Endodermal cell (in vitro differentiated cells): Measurements from ENCODE around the gene TSPAN11. TPM values are rescaled to one million over a fixed set of nuclear protein-coding genes. Genes with fewer than 3 reads are reported as not detected.

Experiments
- DNase-seq: peaks from one replicate; pipeline ENCODE4 v3.0.0-alpha.2; 2017
- H3K27ac ChIP-seq: 2 replicates; pipeline ENCODE4 v1.5.1; 2013; ENCODE audit warnings: mild to moderate bottlenecking, low read depth, low read length, moderate library complexity
- H3K27me3 ChIP-seq: 2 replicates; pipeline ENCODE4 v1.6.1; 2013; ENCODE audit warnings: mild to moderate bottlenecking, low read length, moderate library complexity; ENCODE audit not compliant: insufficient read depth, control insufficient read depth, poor library complexity, severe bottlenecking
- H3K36me3 ChIP-seq: 2 replicates; pipeline ENCODE4 v1.7.0; 2013; ENCODE audit warnings: mild to moderate bottlenecking, low read length, moderate library complexity; ENCODE audit not compliant: control insufficient read depth, insufficient read depth
- H3K4me1 ChIP-seq: one replicate; pipeline ENCODE4 v1.7.0; 2013; ENCODE audit warnings: low read length; ENCODE audit not compliant: control insufficient read depth, insufficient read depth
- H3K4me3 ChIP-seq: 2 replicates; pipeline ENCODE4 v1.5.1; 2013; ENCODE audit warnings: mild to moderate bottlenecking, low read length, moderate library complexity
- H3K9ac ChIP-seq: 2 replicates; pipeline ENCODE4 v1.6.1; 2013; ENCODE audit warnings: mild to moderate bottlenecking, low read length, moderate library complexity; ENCODE audit not compliant: poor library complexity, severe bottlenecking; ENCODE audit errors: extremely low read depth
- H3K9me3 ChIP-seq: 2 replicates; pipeline ENCODE4 v1.6.1; 2013; ENCODE audit warnings: mild to moderate bottlenecking, low read length, moderate library complexity; ENCODE audit not compliant: control insufficient read depth
- H3K27ac Mint-ChIP-seq: 2 replicates; pipeline ENCODE4 v1.8.0; 2020; ENCODE audit warnings: mixed read lengths
- H3K27me3 Mint-ChIP-seq: 2 replicates; pipeline ENCODE4 v1.8.0; 2021; ENCODE audit warnings: mild to moderate bottlenecking, mixed read lengths; ENCODE audit not compliant: insufficient read depth
- H3K36me3 Mint-ChIP-seq: 2 replicates; pipeline ENCODE4 v1.8.0; 2020; ENCODE audit warnings: low read depth, mixed read lengths
- H3K4me1 Mint-ChIP-seq: 2 replicates; pipeline ENCODE4 v1.8.0; 2020; ENCODE audit warnings: mixed read lengths
- H3K4me3 Mint-ChIP-seq: 2 replicates; pipeline ENCODE4 v1.8.0; 2020; ENCODE audit warnings: mild to moderate bottlenecking, moderate library complexity, mixed read lengths
- H3K9me3 Mint-ChIP-seq: 2 replicates; pipeline ENCODE4 v1.8.0; 2020; ENCODE audit warnings: mild to moderate bottlenecking, mixed read lengths
- CTCF ChIP-seq: fragments of 200-600 bp; sonication (generic); conservative IDR thresholded peaks from 2 replicates; pipeline ENCODE4 v1.5.0; 2021; ENCODE audit warnings: antibody characterized with exemption, mild to moderate bottlenecking
- WGBS, 2 experiments: methylation state at CpG; one replicate each; pipeline versions ENCODE4 v1.1.5 to v1.1.7; 2013; ENCODE audit warnings: missing lambda C conversion rate in 2 of 2, mixed read lengths in 1 of 2; ENCODE audit not compliant: insufficient coverage in 1 of 2, insufficient read length in 1 of 2; 5-methylcytosine and 5-hydroxymethylcytosine counted together
- total RNA-seq, 2 donors: library from RNA; stranded (reverse); fragmentation: NEBNext Ultra II Directional in 1 of 2; extraction: Animal tissue kit (Norgen Biotek cat#: 25700) in 1 of 2; gene quantifications; 2 replicates in 1 of 2; 3 replicates in 1 of 2; pipeline ENCODE4 v1.2.1, GENCODE V29; 2021

The TSPAN11 gene
- total RNA-seq, 2 donors from 2014 or later = 0.20 to 3.6 TPM

DNA sequence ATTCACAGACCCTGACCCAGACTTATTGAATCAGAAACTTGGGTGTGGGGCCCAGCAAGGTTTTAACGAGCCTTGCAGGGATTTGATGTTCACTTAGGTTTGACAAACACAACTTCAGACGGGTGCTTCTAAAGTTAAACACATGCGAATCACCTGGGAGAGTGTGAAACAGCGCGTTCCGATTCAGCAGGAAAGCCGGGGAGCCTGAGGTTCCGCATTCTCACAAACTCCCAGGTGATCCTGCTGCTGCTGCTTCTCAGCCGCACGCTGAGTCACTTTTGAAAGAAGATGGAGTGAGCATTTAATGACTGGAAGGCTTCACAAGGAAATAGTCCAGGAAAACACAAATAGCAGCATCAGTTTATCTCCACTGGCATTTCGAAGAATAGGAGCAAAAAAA is 102.9 kb downstream of the TSPAN11 start:
- peak; percentile 77 for DNase-seq
- Histone ChIP-seq H3K36me3 (peaks cover 4% of the 10 kb centered on the region), H3K9me3 (peaks cover 19% of the 10 kb centered on the region), H3K4me3 (no peak overlapping the region), H3K9ac (no peak overlapping the region), H3K4me1 (peaks cover 8% of the 10 kb centered on the region), H3K27me3 (no peaks in the 10 kb centered on the region), H3K27ac (no peak overlapping the region)
- TF ChIP-seq CTCF = no peak
- peaks cover 27% of the 10 kb centered on the region for H3K9me3 Mint-ChIP-seq
- peaks cover 35% of the 10 kb centered on the region for H3K4me1 Mint-ChIP-seq
- H3K36me3 Mint-ChIP-seq = peaks cover 6% of the 10 kb centered on the region
- no peak overlapping the region for H3K27ac Mint-ChIP-seq
- H3K4me3 Mint-ChIP-seq = no peak overlapping the region
- peaks cover 9% of the 10 kb centered on the region for H3K27me3 Mint-ChIP-seq
- whole genome bisulfite sequencing, 2 experiments = 77 to 87% methylated on average over 9 to 11 of the region's 11 CpGs

GRCh38 chr12:31029916-31030562 is 103.5 kb downstream of the TSPAN11 start:
- H3K4me1 Mint-ChIP-seq = peaks cover 29% of the 10 kb centered on the region
- H3K27ac Mint-ChIP-seq = no peak overlapping the region
- Histone ChIP-seq H3K27ac (no peak overlapping the region), H3K4me1 (peaks cover 8% of the 10 kb centered on the region), H3K9me3 (peaks cover 18% of the 10 kb centered on the region), H3K36me3 (peaks cover 4% of the 10 kb centered on the region), H3K4me3 (no peak overlapping the region), H3K27me3 (no peaks in the 10 kb centered on the region), H3K9ac (no peak overlapping the region)
- H3K9me3 Mint-ChIP-seq = peaks cover 23% of the 10 kb centered on the region
- H3K4me3 Mint-ChIP-seq = no peak overlapping the region
- DNase-seq = peak; percentile 41
- peaks cover 6% of the 10 kb centered on the region for H3K36me3 Mint-ChIP-seq
- WGBS, 2 experiments = 90 to 92% methylated on average over 4 to 6 of the region's 6 CpGs
- no peak for TF ChIP-seq CTCF
- H3K27me3 Mint-ChIP-seq = peaks cover 9% of the 10 kb centered on the region

DNA sequence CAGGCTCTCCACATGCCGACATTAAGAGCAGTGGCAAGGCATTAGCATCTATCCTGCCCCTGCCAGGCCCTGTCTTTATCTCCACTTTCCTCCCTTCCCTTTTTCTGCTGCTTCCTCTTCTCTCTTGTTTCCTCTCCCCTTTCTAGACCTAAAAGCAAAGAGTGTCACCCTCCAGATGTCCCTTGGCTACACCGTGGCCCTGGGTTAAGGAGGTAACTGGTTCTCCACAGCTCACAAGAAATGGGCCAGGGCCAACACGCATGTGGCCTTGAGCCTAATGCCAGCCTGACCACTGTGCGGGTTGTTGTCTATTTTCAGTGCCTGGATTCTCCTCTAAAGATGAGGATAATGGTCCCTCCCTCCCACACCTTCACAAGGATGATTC is 105.4 kb downstream of the TSPAN11 start:
- no peaks in the 10 kb centered on the region for H3K27me3 ChIP-seq
- peaks cover 4% of the 10 kb centered on the region for H3K9me3 Mint-ChIP-seq
- peaks cover under 1% of the 10 kb centered on the region for H3K36me3 Mint-ChIP-seq
- no peak overlapping the region for H3K9ac ChIP-seq
- no peak overlapping the region for H3K27ac ChIP-seq
- H3K27me3 Mint-ChIP-seq = peaks cover 9% of the 10 kb centered on the region
- H3K4me1 Mint-ChIP-seq = peaks cover 29% of the 10 kb centered on the region
- H3K4me3 ChIP-seq = no peak overlapping the region
- no peak overlapping the region for H3K4me3 Mint-ChIP-seq
- TF ChIP-seq CTCF = no peak
- no peaks in the 10 kb centered on the region for H3K36me3 ChIP-seq
- DNase-seq = peak; percentile 37
- H3K4me1 ChIP-seq = peaks cover 5% of the 10 kb centered on the region
- no peaks in the 10 kb centered on the region for H3K9me3 ChIP-seq
- 94 to 96% methylated on average over 4 of the region's 4 CpGs for WGBS, 2 experiments
- H3K27ac Mint-ChIP-seq = no peak overlapping the region
